Mesenchymal stem cell (in vitro differentiated cells and primary cell): ENCODE results near the gene HAGH.

ENCODE experiments used
- DNase-seq: peaks from one replicate; pipeline ENCODE4 v3.0.0-alpha.2; 2013
- H2AFZ ChIP-seq: one replicate; pipeline ENCODE4 v1.6.1; 2013; ENCODE audit warnings: low read depth, mild to moderate bottlenecking, control low read depth, inconsistent platforms, low read length, moderate library complexity
- H2AK5ac ChIP-seq: 2 replicates; pipeline ENCODE4 v1.6.1; 2013; ENCODE audit warnings: low read length, moderate library complexity, mild to moderate bottlenecking, inconsistent platforms; ENCODE audit not compliant: severe bottlenecking
- H2BK120ac ChIP-seq: one replicate; pipeline ENCODE4 v1.6.1; 2013; ENCODE audit warnings: low read depth, mild to moderate bottlenecking, inconsistent platforms, low read length, moderate library complexity
- H2BK12ac ChIP-seq, 2 experiments: one replicate each; pipeline ENCODE4 v1.6.1; 2013; ENCODE audit warnings: inconsistent platforms in 2 of 2, low read length in 2 of 2, mild to moderate bottlenecking in 2 of 2, moderate library complexity in 2 of 2, control low read depth in 1 of 2
- H2BK15ac ChIP-seq: one replicate; pipeline ENCODE4 v1.6.1; 2013; ENCODE audit warnings: mild to moderate bottlenecking, low read depth, inconsistent platforms; ENCODE audit not compliant: poor library complexity, severe bottlenecking
- H2BK5ac ChIP-seq: 2 replicates; pipeline ENCODE4 v1.6.1; 2013; ENCODE audit warnings: low read depth, mild to moderate bottlenecking, low read length, control low read depth, inconsistent platforms; ENCODE audit not compliant: poor library complexity, severe bottlenecking
- H3K14ac ChIP-seq, 2 experiments: one replicate each; pipeline ENCODE4 v1.6.1; 2013; ENCODE audit warnings: inconsistent platforms in 2 of 2, low read length in 2 of 2, control low read depth in 1 of 2, mild to moderate bottlenecking in 1 of 2, moderate library complexity in 1 of 2
- H3K18ac ChIP-seq, 2 experiments: one replicate each; pipeline ENCODE4 v1.6.1; 2013; ENCODE audit warnings: inconsistent platforms in 2 of 2, low read length in 2 of 2, control low read depth in 1 of 2, low read depth in 1 of 2, mild to moderate bottlenecking in 1 of 2
- H3K23ac ChIP-seq, 2 experiments: one replicate each; pipeline ENCODE4 v1.6.1; 2013; ENCODE audit warnings: inconsistent platforms in 2 of 2, low read length in 2 of 2, mild to moderate bottlenecking in 2 of 2, moderate library complexity in 2 of 2, control low read depth in 1 of 2
- H3K27ac ChIP-seq: 2 replicates; pipeline ENCODE4 v1.5.1; 2013; ENCODE audit warnings: mild to moderate bottlenecking, moderate library complexity, low read length, control low read depth, inconsistent platforms; ENCODE audit not compliant: poor library complexity, severe bottlenecking
- H3K27me3 ChIP-seq, 2 experiments: 2 replicates each; pipeline versions ENCODE4 v1.6.1 to v1.7.0; 2013; ENCODE audit warnings: low read length in 2 of 2, mild to moderate bottlenecking in 2 of 2, moderate library complexity in 2 of 2, control low read depth in 1 of 2, inconsistent platforms in 1 of 2; ENCODE audit not compliant: control insufficient read depth in 1 of 2, insufficient read depth in 1 of 2
- H3K36me3 ChIP-seq, 2 experiments: 2 replicates each; pipeline versions ENCODE4 v1.6.1 to v1.7.0; 2013; ENCODE audit warnings: low read length in 2 of 2, control low read depth in 1 of 2, inconsistent platforms in 1 of 2, low read depth in 1 of 2, mild to moderate bottlenecking in 1 of 2; ENCODE audit not compliant: insufficient read depth in 2 of 2, control insufficient read depth in 1 of 2
- H3K4ac ChIP-seq, 2 experiments: one replicate each; pipeline ENCODE4 v1.6.1; 2013; ENCODE audit warnings: inconsistent platforms in 2 of 2, low read length in 2 of 2, mild to moderate bottlenecking in 2 of 2, moderate library complexity in 2 of 2, control low read depth in 1 of 2, low read depth in 1 of 2
- H3K4me1 ChIP-seq: 2 replicates; pipeline ENCODE4 v1.6.1; 2013; ENCODE audit warnings: low read depth, low read length, control low read depth; ENCODE audit not compliant: control insufficient read depth, insufficient read depth
- H3K4me2 ChIP-seq: 2 replicates; pipeline ENCODE4 v1.6.1; 2013; ENCODE audit warnings: low read length, mild to moderate bottlenecking, inconsistent platforms; ENCODE audit not compliant: poor library complexity, severe bottlenecking
- H3K4me3 ChIP-seq, 2 experiments: 2 replicates each; pipeline versions ENCODE4 v1.5.1 to v1.7.0; 2013; ENCODE audit warnings: low read length in 2 of 2, mild to moderate bottlenecking in 2 of 2, control low read depth in 1 of 2, low read depth in 1 of 2; ENCODE audit not compliant: insufficient read depth in 1 of 2
- H3K79me1 ChIP-seq: replicated peaks from 2 replicates; pipeline ENCODE4 v1.6.1; 2013; ENCODE audit warnings: mild to moderate bottlenecking, control low read depth, low read length, inconsistent platforms; ENCODE audit not compliant: poor library complexity, severe bottlenecking
- H3K9ac ChIP-seq: 2 replicates; pipeline ENCODE4 v1.7.0; 2013; ENCODE audit warnings: mild to moderate bottlenecking, low read length, moderate library complexity
- H3K9me3 ChIP-seq: 2 replicates; pipeline ENCODE4 v1.7.0; 2013; ENCODE audit warnings: mild to moderate bottlenecking, low read length; ENCODE audit not compliant: control insufficient read depth
- H4K8ac ChIP-seq: one replicate; pipeline ENCODE4 v1.6.1; 2013; ENCODE audit warnings: inconsistent platforms, mild to moderate bottlenecking, low read length, moderate library complexity
- H4K91ac ChIP-seq: one replicate; pipeline ENCODE4 v1.6.1; 2013; ENCODE audit warnings: mild to moderate bottlenecking, low read length, inconsistent platforms
- WGBS: methylation state at CpG from one replicate; pipeline ENCODE4 v1.1.7; 2013; ENCODE audit warnings: mixed read lengths; 5-methylcytosine and 5-hydroxymethylcytosine counted together

The HAGH gene

GRCh38 chr16:1792836-1793577, 33.6 kb downstream of the HAGH start:
- no peak overlapping the region for H2BK15ac ChIP-seq
- peaks cover 17 to 59% of the 10 kb centered on the region in 2 experiments for H3K36me3 ChIP-seq
- H3K4me3 ChIP-seq, result no peak overlapping the region
- H3K18ac ChIP-seq, result no peak overlapping the region
- no peak overlapping the region for H2BK120ac ChIP-seq
- H2BK5ac ChIP-seq, result no peak overlapping the region
- H3K23ac ChIP-seq, result no peak overlapping the region
- H2BK12ac ChIP-seq, result no peak overlapping the region
- H2AFZ ChIP-seq, result no peak overlapping the region
- no peaks in the 10 kb centered on the region for H3K27me3 ChIP-seq
- H3K4ac ChIP-seq, result no peak overlapping the region
- H3K14ac ChIP-seq, result no peak overlapping the region
- peaks cover 4% of the 10 kb centered on the region for H3K9me3 ChIP-seq
- whole genome bisulfite sequencing, result 95% methylated on average over 32 of the region's 33 CpGs
- no peak for DNase-seq
- peaks cover 6% of the 10 kb centered on the region for H3K4me1 ChIP-seq
- no peak overlapping the region for H4K91ac ChIP-seq
- H3K9ac ChIP-seq, result no peak overlapping the region
- H3K79me1 ChIP-seq, result peaks cover 16% of the 10 kb centered on the region
- H3K4me2 ChIP-seq, result no peak overlapping the region
- H2AK5ac ChIP-seq, result no peak overlapping the region
- no peak overlapping the region for H4K8ac ChIP-seq
- no peak overlapping the region for H3K27ac ChIP-seq

GRCh38 chr16:1791943-1792812, 34.4 kb downstream of the HAGH start:
- H3K79me1 ChIP-seq, result peaks cover 23% of the 10 kb centered on the region
- H2BK5ac ChIP-seq, result no peak overlapping the region
- H3K27me3 ChIP-seq, result no peaks in the 10 kb centered on the region
- no peak overlapping the region for H2BK12ac ChIP-seq
- H3K4me1 ChIP-seq, result peaks cover 6% of the 10 kb centered on the region
- H3K36me3 ChIP-seq, result peaks cover 17 to 67% of the 10 kb centered on the region in 2 experiments
- no peak for DNase-seq
- H4K91ac ChIP-seq, result no peak overlapping the region
- no peak overlapping the region for H3K27ac ChIP-seq
- H3K9me3 ChIP-seq, result no peaks in the 10 kb centered on the region
- H4K8ac ChIP-seq, result no peak overlapping the region
- H3K4me3 ChIP-seq, result no peak overlapping the region
- H2AFZ ChIP-seq, result no peak overlapping the region
- no peak overlapping the region for H2AK5ac ChIP-seq
- H3K23ac ChIP-seq, result no peak overlapping the region
- no peak overlapping the region for H3K18ac ChIP-seq
- no peak overlapping the region for H3K4ac ChIP-seq
- no peak overlapping the region for H3K9ac ChIP-seq
- no peak overlapping the region for H3K4me2 ChIP-seq
- H2BK120ac ChIP-seq, result no peak overlapping the region
- H2BK15ac ChIP-seq, result no peak overlapping the region
- H3K14ac ChIP-seq, result no peak overlapping the region
- 93% methylated on average over 59 of the region's 59 CpGs for WGBS

GRCh38 chr16:1791256-1791942, 35.2 kb downstream of the HAGH start:
- Histone ChIP-seq H3K4ac (no peak overlapping the region), H3K14ac (no peak overlapping the region), H2BK5ac (no peak overlapping the region), H3K79me1 (peaks cover 30% of the 10 kb centered on the region), H2AK5ac (no peak overlapping the region), H2BK15ac (no peak overlapping the region), H3K9ac (no peak overlapping the region), H2BK120ac (no peak overlapping the region), H2BK12ac (no peak overlapping the region), H3K4me2 (no peak overlapping the region), H2AFZ (no peak overlapping the region), H4K8ac (no peak overlapping the region), H3K4me1 (peaks cover 7% of the 10 kb centered on the region), H3K27me3 (no peaks in the 10 kb centered on the region), H4K91ac (no peak overlapping the region), H3K9me3 (no peaks in the 10 kb centered on the region), H3K27ac (no peak overlapping the region), H3K36me3 (peaks cover 23 to 75% of the 10 kb centered on the region in 2 experiments), H3K18ac (no peak overlapping the region), H3K4me3 (no peak overlapping the region), H3K23ac (no peak overlapping the region)
- no peak for DNase-seq
- 96% methylated on average over 53 of the region's 53 CpGs for WGBS
